Astrocyte of the cerebellum (primary cell): ENCODE measurements around the gene TBC1D21.

Experiments used
- DNase-seq: peaks from one replicate; pipeline ENCODE4 v3.0.0-alpha.2; 2011; ENCODE audit warnings: low read depth
- H3K4me3 ChIP-seq: 2 replicates; pipeline ENCODE4 v1.5.1; 2011; ENCODE audit warnings: mild to moderate bottlenecking, low read depth, low read length, moderate library complexity
- CTCF ChIP-seq: IDR thresholded peaks from 2 replicates; pipeline ENCODE4 v1.5.1; 2012; ENCODE audit warnings: low read length, low read depth, moderate library complexity, mild to moderate bottlenecking; ENCODE audit errors: missing control alignments
- in situ Hi-C: cut with HindIII; loops from 2 replicates; pipeline ENCODE4 v1.10.0; 2017; ENCODE audit warnings: low sequenced_read_pairs

Gene TBC1D21

DNA sequence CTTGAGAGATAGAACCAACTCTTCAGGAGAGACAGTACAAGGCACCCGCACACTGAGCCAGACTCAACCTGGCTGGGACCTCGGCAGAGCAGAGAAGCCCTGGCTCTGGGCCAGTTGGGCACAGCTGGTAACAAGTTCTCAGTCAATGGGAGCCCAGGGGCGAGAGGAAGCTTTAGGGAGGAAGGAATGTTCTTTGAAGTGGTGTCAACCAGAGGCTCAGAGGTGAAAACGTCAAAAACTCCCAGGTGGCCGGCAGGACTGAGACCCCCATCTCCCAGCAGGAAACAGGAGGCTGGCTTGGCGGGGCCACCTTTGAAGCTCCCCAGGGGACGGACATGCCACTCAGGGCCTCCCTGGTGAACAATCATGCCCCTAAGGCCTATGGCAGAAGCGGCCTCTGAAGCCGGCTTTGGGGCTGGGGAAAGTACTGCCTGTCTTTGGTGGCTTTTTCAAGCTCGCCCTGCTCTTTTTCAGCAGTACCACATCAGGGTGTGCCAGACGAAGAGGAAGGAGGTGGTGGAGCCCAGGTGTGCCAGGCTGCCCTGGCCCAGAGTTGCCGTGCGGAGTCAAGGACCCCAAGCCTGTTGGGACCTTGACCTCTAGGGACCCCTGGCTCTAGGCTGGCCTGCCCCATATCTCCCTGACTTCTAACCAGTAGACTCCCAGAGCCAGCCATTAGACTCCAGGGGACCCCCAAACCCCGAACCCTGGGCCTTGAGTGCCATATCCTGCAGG is 16.7 kb upstream of the TBC1D21 start:
- no peak overlapping the region for H3K4me3 ChIP-seq
- in situ Hi-C loops, result loop anchor here (5.0 kb wide), 1 partner anchor 64 kb away; no protein-coding TSS in a partner anchor
- DNase-seq, result no peak
- no peak for TF ChIP-seq CTCF

DNA sequence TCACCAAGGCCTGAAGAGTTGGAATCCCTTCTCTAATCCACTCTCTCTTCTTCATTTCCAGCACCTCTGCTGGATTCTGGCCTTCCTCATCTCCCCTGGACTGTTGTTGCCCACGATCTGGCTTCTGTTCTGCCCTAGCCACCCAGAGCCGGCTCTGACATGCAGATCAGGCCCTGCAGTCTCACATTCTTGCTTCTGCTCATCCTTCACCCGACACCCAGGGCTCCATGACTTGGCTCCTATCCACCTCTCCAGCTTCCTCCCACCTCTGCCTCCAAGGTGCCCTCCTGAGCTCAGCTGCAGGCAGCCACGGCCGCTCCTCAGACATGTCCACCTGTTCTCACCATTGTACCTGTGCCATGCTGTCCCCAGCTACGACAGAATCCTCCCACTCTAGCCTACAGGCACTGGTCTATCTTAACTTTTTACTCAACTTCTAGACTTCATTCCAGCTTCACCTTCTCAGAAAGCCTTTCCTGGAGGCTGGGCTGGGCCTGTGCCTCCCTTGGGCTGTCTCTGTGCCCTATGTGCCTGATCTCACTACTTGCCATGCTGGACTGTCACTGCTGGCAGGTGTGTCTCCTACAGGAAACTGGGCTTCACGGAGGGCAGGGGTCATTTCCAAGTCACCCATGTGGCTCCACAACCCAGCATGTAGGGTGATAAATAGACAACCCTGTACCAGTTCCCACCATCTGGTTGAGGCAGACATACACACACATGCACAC is 16.0 kb upstream of the TBC1D21 start:
- H3K4me3 ChIP-seq, result no peak overlapping the region
- in situ Hi-C loops, result loop anchor here (5.0 kb wide), 1 partner anchor 65 kb away; no protein-coding TSS in a partner anchor
- no peak for TF ChIP-seq CTCF
- no peak for DNase-seq

DNA sequence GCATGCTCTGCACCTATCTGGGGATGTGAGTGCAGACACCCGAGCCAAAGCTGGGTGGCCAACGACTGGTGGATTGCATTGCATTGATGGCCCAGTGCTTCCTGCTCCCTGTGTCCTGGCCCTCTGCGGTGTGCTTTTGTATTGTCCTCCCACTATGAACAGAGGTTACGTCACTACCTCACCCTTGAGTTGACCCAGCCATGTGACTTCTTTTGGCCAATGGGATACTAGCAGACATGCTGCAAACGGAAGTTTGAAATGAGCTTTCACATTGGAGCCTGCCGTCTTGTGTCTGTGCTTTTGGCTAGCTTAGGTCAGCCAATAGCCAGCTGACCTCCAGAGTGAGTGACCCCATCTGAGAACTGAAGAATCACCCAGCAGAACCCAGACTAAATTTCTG is 15.3 kb upstream of the TBC1D21 start:
- DNase-seq, result no peak
- TF ChIP-seq CTCF, result no peak
- in situ Hi-C loops, result loop anchor here (5.0 kb wide), 1 partner anchor 66 kb away; no protein-coding TSS in a partner anchor
- no peak overlapping the region for H3K4me3 ChIP-seq

DNA sequence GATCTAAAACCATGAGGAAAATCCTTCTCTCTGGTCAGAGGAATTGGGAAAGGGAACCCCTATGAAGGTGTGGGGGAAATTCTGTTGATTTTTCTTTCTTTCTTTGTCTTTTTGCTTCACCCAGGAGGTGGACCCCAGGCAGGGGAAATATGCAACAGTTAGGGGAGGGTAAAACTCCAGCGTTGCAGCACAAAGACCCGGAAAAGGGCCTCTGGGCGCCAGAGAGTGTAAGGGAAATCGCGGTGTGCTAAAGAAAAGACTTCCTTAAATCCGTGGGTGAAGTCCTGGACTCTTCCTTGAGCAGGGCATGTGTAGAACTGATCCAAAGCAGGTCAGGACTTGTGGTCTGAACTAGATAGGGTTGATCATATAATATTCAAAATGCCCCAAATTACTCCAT is 11.1 kb upstream of the TBC1D21 start:
- DNase-seq, result no peak
- in situ Hi-C loops, result no loop called here
- TF ChIP-seq CTCF, result no peak

DNA sequence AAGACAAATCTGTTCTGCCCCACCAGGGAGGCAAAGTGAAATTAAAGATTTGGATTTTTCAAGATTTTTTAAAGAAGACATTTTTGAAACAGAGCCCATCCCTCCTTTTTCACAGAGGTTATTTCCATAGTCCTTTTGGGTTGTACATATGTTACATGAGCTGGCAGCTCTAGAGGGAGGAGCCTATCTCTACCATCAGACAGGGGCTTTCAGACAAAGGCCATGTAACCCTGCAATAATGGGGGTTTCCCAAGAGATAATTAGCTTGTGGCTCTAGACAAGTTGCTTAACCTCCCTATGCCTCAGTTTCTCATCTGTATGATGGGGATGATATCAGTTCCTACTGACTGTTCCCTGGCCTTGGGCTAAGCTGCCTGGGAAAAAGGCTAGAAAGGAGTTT is 8.0 kb upstream of the TBC1D21 start:
- H3K4me3 ChIP-seq, result no peak overlapping the region
- DNase-seq, result no peak
- in situ Hi-C loops, result no loop called here
- TF ChIP-seq CTCF, result no peak

More for the DNA sequence above, 11.1 kb upstream of the TBC1D21 start:
- H3K4me3 ChIP-seq, result no peak overlapping the region

GRCh38 chr15:73865904-73866303 is 7.5 kb upstream of the TBC1D21 start:
- H3K4me3 ChIP-seq, result no peak overlapping the region
- no peak for DNase-seq
- no peak for TF ChIP-seq CTCF
- in situ Hi-C loops, result no loop called here
